Measurements from ENCODE around the gene HSD17B12. TPM values are rescaled to one million over a fixed set of nuclear protein-coding genes. Genes with fewer than 3 reads are reported as not detected.
"Not testable (repeated sequence)": the region's sequence is repeated elsewhere in the genome, so short reads cannot be mapped to it uniquely, and the experiment has no call there.

The HSD17B12 gene
- total and polyA plus RNA-seq, 2 experiments from 2014 or later: 128 to 168 TPM

GRCh38 chr11:43649921-43650320, 30.6 kb upstream of the HSD17B12 start:
- no peak for ATAC-seq
- H3K27ac Mint-ChIP-seq: no peak overlapping the region
- no peak for DNase-seq (ENCODE audit: low spot score)
- no peaks in the 10 kb centered on the region for H3K27me3 ChIP-seq (ENCODE audit: insufficient read depth)
- H3K27me3 Mint-ChIP-seq (ENCODE audit: insufficient read depth, low read depth, poor library complexity): peaks cover 5% of the 10 kb centered on the region
- peaks cover 6% of the 10 kb centered on the region; the same call in 2 of the 3 replicates for H3K9me3 Mint-ChIP-seq
- no peaks in the 10 kb centered on the region for H3K36me3 ChIP-seq (ENCODE audit: insufficient read depth)
- no peak overlapping the region for H3K4me3 ChIP-seq
- peaks cover 21% of the 10 kb centered on the region for H3K79me2 ChIP-seq (replicated peaks; ENCODE audit: insufficient read depth)
- no peak overlapping the region for H3K4me2 ChIP-seq
- H2AFZ ChIP-seq: no peak overlapping the region
- no peaks in the 10 kb centered on the region; the same call in 2 of the 3 replicates for H3K36me3 Mint-ChIP-seq (ENCODE audit: low read depth)
- H3F3A ChIP-seq (replicated peaks; ENCODE audit: low read depth): no peaks in the 10 kb centered on the region
- no peak overlapping the region for H3K4me3 Mint-ChIP-seq
- no peaks in the 10 kb centered on the region for H3K9me2 ChIP-seq (ENCODE audit: insufficient read depth)
- H3K4me1 Mint-ChIP-seq: peaks cover 4% of the 10 kb centered on the region; the same call in 1 of the 3 replicates
- H3K4me1 ChIP-seq (ENCODE audit: insufficient read depth): peaks cover under 1% of the 10 kb centered on the region; the same call in 1 of the 2 replicates
- no peak overlapping the region for H3K27ac ChIP-seq (ENCODE audit: low read depth)
- no peaks in the 10 kb centered on the region for H4K20me1 ChIP-seq (replicated peaks; ENCODE audit: insufficient read depth)
- no peak for TF ChIP-seq POLR2AphosphoS5 (IDR thresholded peaks at IDR 0.05; ENCODE audit: low read depth)
- no peak for TF ChIP-seq ETS1 (IDR thresholded peaks at IDR 0.05)
- no peak for TF ChIP-seq CREB1 (CRISPR knock-in tag; IDR thresholded peaks at IDR 0.05; ENCODE audit: low read depth)
- no peak for TF ChIP-seq NANOG (IDR thresholded peaks at IDR 0.05; ENCODE audit: borderline replicate concordance)
- no peak for TF ChIP-seq STAT1 (IDR thresholded peaks at IDR 0.05; ENCODE audit: unreplicated experiment)
- TF ChIP-seq EZH2 (IDR thresholded peaks at IDR 0.05; ENCODE audit: low read depth, unreplicated experiment): no peak

- H3K4me1 Mint-ChIP-seq; H4K20me1 ChIP-seq (replicated peaks; ENCODE audit: insufficient read depth); ATAC-seq; H3K27me3 ChIP-seq (ENCODE audit: insufficient read depth); H3K9me2 ChIP-seq (ENCODE audit: insufficient read depth); H3F3A ChIP-seq (replicated peaks; ENCODE audit: low read depth); H2AFZ ChIP-seq; H3K4me3 Mint-ChIP-seq; H3K4me1 ChIP-seq (ENCODE audit: insufficient read depth); H3K27me3 Mint-ChIP-seq (ENCODE audit: insufficient read depth, low read depth, poor library complexity); H3K4me3 ChIP-seq; H3K36me3 ChIP-seq (ENCODE audit: insufficient read depth); DNase-seq (ENCODE audit: low spot score); H3K27ac ChIP-seq (ENCODE audit: low read depth); H3K79me2 ChIP-seq (replicated peaks; ENCODE audit: insufficient read depth); H3K27ac Mint-ChIP-seq; H3K4me2 ChIP-seq: not testable (repeated sequence)
- Mint-ChIP-seq H3K36me3 (ENCODE audit: low read depth) (peaks cover 13% of the 10 kb centered on the region; the same call in 2 of the 3 replicates), H3K9me3 (peaks cover 24% of the 10 kb centered on the region)
Measured at GRCh38 chr11:43663018-43663417, 17.5 kb upstream of the HSD17B12 start.

- no peaks in the 10 kb centered on the region for H4K20me1 ChIP-seq (replicated peaks; ENCODE audit: insufficient read depth)
- no peak for ATAC-seq
- H3K4me1 ChIP-seq (ENCODE audit: insufficient read depth): no peaks in the 10 kb centered on the region
- H3K36me3 ChIP-seq (ENCODE audit: insufficient read depth): peaks cover 4% of the 10 kb centered on the region; the same call in 1 of the 2 replicates
- H3K4me3 ChIP-seq: no peak overlapping the region
- no peak overlapping the region for H3K27ac ChIP-seq (ENCODE audit: low read depth)
- no peak overlapping the region for H3K4me2 ChIP-seq
- Mint-ChIP-seq H3K9me3 (peaks cover 11% of the 10 kb centered on the region), H3K27ac (no peak overlapping the region), H3K36me3 (ENCODE audit: low read depth) (peaks cover 5% of the 10 kb centered on the region; the same call in 2 of the 3 replicates), H3K4me3 (no peak overlapping the region), H3K4me1 (no peaks in the 10 kb centered on the region; the same call in 2 of the 3 replicates), H3K27me3 (ENCODE audit: insufficient read depth, low read depth, poor library complexity) (peaks cover 2% of the 10 kb centered on the region)
- no peaks in the 10 kb centered on the region for H3K79me2 ChIP-seq (replicated peaks; ENCODE audit: insufficient read depth)
- H2AFZ ChIP-seq: 0 out of 2 replicates have a peak overlapping the region, but pooled peaks have one; percentile 47
- no peaks in the 10 kb centered on the region for H3K27me3 ChIP-seq (ENCODE audit: insufficient read depth)
- DNase-seq (ENCODE audit: low spot score): no peak
- H3F3A ChIP-seq (replicated peaks; ENCODE audit: low read depth): no peaks in the 10 kb centered on the region
- H3K9me2 ChIP-seq (ENCODE audit: insufficient read depth): no peaks in the 10 kb centered on the region
- TF ChIP-seq STAT1 (IDR thresholded peaks at IDR 0.05; ENCODE audit: unreplicated experiment) (no peak), ZNF114 (CRISPR knock-in tag; IDR thresholded peaks at IDR 0.05) (no peak), REST (IDR thresholded peaks at IDR 0.05; ENCODE audit: unreplicated experiment) (no peak), JUNB (IDR thresholded peaks at IDR 0.05; ENCODE audit: unreplicated experiment) (no peak)
Measured at GRCh38 chr11:43664295-43664694, 16.2 kb upstream of the HSD17B12 start.

All from GM23338 (cell line).